ENCODE data around the gene GIT1.

GIT1 gene

DNA sequence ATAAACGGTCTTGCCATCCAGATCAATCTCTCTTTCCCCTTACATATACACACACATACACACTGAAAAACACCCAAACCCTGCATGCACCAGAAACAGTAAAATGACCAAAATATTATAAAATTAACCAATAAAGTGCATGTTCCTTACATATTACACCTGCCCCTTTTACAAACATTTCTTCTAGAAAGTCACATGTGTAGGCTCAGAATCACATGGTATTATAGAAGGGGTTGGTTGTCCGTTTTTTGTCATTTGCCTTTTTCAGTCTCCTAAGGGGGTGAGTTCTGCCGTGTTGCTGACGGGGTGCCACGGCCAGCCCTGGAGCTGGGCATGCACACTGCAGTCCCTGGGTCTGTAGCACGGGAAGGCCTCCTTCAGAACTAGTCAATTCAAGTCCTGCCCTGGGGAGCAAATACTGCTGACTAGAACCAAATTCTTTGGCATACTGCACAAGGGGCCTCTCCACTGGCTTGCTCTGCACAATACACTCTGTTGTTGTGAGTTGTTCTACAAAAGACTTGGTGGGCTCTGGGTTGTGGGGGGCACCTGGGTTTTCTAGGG lies 41.3 kb upstream of the GIT1 start:
- TF ChIP-seq ESRRG (CRISPR knock-in tag; IDR thresholded peaks at IDR 0.05) (no peak), ZFP3 (CRISPR knock-in tag; IDR thresholded peaks at IDR 0.05) (no peak), GLIS3 (CRISPR knock-in tag; IDR thresholded peaks at IDR 0.05) (no peak), TCF4 (CRISPR knock-in tag; IDR thresholded peaks at IDR 0.05; ENCODE audit: borderline replicate concordance) (no peak)
- TF ChIP-seq, protein P1, sequence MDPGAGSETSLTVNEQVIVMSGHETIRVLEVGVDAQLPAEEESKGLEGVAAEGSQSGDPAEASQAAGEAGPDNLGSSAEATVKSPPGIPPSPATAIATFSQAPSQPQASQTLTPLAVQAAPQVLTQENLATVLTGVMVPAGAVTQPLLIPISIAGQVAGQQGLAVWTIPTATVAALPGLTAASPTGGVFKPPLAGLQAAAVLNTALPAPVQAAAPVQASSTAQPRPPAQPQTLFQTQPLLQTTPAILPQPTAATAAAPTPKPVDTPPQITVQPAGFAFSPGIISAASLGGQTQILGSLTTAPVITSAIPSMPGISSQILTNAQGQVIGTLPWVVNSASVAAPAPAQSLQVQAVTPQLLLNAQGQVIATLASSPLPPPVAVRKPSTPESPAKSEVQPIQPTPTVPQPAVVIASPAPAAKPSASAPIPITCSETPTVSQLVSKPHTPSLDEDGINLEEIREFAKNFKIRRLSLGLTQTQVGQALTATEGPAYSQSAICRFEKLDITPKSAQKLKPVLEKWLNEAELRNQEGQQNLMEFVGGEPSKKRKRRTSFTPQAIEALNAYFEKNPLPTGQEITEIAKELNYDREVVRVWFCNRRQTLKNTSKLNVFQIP (CRISPR knock-in tag; IDR thresholded peaks at IDR 0.05; ENCODE audit: borderline replicate concordance, low read depth) = no peak
- TF ChIP-seq, protein P2, sequence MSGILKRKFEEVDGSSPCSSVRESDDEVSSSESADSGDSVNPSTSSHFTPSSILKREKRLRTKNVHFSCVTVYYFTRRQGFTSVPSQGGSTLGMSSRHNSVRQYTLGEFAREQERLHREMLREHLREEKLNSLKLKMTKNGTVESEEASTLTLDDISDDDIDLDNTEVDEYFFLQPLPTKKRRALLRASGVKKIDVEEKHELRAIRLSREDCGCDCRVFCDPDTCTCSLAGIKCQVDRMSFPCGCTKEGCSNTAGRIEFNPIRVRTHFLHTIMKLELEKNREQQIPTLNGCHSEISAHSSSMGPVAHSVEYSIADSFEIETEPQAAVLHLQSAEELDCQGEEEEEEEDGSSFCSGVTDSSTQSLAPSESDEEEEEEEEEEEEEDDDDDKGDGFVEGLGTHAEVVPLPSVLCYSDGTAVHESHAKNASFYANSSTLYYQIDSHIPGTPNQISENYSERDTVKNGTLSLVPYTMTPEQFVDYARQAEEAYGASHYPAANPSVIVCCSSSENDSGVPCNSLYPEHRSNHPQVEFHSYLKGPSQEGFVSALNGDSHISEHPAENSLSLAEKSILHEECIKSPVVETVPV (CRISPR knock-in tag; IDR thresholded peaks at IDR 0.05) = no peak
- ATAC-seq = no peak; the same call in 2 of the 3 replicates

DNA sequence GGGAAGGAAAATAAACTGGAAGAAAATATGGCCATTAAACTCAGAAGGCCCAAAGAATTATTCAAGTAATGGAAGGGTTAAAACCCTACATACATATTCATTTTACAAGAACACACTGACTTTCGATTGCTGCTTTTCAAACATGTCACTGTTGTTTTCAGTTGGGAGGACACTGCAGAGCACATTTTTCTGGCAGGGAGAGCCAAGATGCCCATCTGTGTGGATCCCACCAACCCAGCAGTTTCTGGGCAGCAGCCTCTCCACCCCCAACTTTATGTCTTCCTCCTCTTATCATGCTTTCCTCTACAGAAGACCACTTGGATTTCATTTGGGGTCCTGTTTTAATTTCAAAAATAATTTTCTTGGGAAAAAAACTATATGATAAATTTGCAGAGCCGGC lies 40.4 kb upstream of the GIT1 start:
- TF ChIP-seq CSDC2 (CRISPR knock-in tag; IDR thresholded peaks at IDR 0.05) (no peak), ZNF565 (CRISPR knock-in tag; conservative IDR thresholded peaks at IDR 0.05; ENCODE audit: low read depth) (no peak), BACH2 (CRISPR knock-in tag; IDR thresholded peaks at IDR 0.05; ENCODE audit: borderline replicate concordance) (no peak), ZNF8 (CRISPR knock-in tag; IDR thresholded peaks at IDR 0.05) (no peak), SNAI2 (CRISPR knock-in tag; IDR thresholded peaks at IDR 0.05) (no peak), OSR1 (CRISPR knock-in tag; IDR thresholded peaks at IDR 0.05) (no peak)
- TF ChIP-seq, protein P3, sequence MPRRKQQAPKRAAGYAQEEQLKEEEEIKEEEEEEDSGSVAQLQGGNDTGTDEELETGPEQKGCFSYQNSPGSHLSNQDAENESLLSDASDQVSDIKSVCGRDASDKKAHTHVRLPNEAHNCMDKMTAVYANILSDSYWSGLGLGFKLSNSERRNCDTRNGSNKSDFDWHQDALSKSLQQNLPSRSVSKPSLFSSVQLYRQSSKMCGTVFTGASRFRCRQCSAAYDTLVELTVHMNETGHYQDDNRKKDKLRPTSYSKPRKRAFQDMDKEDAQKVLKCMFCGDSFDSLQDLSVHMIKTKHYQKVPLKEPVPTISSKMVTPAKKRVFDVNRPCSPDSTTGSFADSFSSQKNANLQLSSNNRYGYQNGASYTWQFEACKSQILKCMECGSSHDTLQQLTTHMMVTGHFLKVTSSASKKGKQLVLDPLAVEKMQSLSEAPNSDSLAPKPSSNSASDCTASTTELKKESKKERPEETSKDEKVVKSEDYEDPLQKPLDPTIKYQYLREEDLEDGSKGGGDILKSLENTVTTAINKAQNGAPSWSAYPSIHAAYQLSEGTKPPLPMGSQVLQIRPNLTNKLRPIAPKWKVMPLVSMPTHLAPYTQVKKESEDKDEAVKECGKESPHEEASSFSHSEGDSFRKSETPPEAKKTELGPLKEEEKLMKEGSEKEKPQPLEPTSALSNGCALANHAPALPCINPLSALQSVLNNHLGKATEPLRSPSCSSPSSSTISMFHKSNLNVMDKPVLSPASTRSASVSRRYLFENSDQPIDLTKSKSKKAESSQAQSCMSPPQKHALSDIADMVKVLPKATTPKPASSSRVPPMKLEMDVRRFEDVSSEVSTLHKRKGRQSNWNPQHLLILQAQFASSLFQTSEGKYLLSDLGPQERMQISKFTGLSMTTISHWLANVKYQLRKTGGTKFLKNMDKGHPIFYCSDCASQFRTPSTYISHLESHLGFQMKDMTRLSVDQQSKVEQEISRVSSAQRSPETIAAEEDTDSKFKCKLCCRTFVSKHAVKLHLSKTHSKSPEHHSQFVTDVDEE (CRISPR knock-in tag; IDR thresholded peaks at IDR 0.05) = no peak
- TF ChIP-seq, protein P4, sequence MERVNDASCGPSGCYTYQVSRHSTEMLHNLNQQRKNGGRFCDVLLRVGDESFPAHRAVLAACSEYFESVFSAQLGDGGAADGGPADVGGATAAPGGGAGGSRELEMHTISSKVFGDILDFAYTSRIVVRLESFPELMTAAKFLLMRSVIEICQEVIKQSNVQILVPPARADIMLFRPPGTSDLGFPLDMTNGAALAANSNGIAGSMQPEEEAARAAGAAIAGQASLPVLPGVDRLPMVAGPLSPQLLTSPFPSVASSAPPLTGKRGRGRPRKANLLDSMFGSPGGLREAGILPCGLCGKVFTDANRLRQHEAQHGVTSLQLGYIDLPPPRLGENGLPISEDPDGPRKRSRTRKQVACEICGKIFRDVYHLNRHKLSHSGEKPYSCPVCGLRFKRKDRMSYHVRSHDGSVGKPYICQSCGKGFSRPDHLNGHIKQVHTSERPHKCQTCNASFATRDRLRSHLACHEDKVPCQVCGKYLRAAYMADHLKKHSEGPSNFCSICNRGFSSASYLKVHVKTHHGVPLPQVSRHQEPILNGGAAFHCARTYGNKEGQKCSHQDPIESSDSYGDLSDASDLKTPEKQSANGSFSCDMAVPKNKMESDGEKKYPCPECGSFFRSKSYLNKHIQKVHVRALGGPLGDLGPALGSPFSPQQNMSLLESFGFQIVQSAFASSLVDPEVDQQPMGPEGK (CRISPR knock-in tag; IDR thresholded peaks at IDR 0.05; ENCODE audit: borderline replicate concordance) = no peak
- ATAC-seq = no peak

DNA sequence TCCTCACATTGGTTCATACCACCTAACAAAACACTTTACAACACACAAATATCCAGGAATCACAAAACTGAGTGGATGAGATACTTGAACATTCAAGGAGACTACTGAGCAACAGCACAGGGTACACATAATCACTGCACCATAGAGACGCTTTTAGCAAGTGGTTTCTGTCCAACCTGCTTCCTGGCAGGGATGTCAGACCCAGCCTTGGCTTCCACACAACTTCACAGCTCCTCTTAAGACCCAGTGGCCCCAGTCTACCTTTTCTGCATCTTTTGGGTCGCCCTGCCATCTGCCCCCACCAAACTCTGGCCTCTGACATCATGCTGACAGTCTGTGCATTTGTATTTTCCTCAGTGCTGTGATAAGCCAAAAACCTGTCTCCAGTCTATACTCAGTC lies 39.2 kb upstream of the GIT1 start:
- TF ChIP-seq ZC3H10 (CRISPR knock-in tag; IDR thresholded peaks at IDR 0.05) (no peak), PPARA (CRISPR knock-in tag; IDR thresholded peaks at IDR 0.05; ENCODE audit: borderline replicate concordance) (no peak), ZNF70 (CRISPR knock-in tag; IDR thresholded peaks at IDR 0.05) (no peak), GLIS3 (CRISPR knock-in tag; IDR thresholded peaks at IDR 0.05) (no peak), BACH2 (CRISPR knock-in tag; IDR thresholded peaks at IDR 0.05; ENCODE audit: borderline replicate concordance) (no peak), ESRRG (CRISPR knock-in tag; IDR thresholded peaks at IDR 0.05) (no peak), ZFP3 (CRISPR knock-in tag; IDR thresholded peaks at IDR 0.05) (no peak), ZFP30 (CRISPR knock-in tag; IDR thresholded peaks at IDR 0.05) (no peak), RARB (CRISPR knock-in tag; IDR thresholded peaks at IDR 0.05) (no peak), OSR1 (CRISPR knock-in tag; IDR thresholded peaks at IDR 0.05) (no peak), ARNTL (CRISPR knock-in tag; IDR thresholded peaks at IDR 0.05; ENCODE audit: borderline replicate concordance, low read depth) (no peak), TOX (CRISPR knock-in tag; IDR thresholded peaks at IDR 0.05; ENCODE audit: borderline replicate concordance) (no peak), ZNF565 (CRISPR knock-in tag; conservative IDR thresholded peaks at IDR 0.05; ENCODE audit: low read depth) (no peak)
- TF ChIP-seq, protein P4 (CRISPR knock-in tag; IDR thresholded peaks at IDR 0.05; ENCODE audit: borderline replicate concordance) = no peak
- TF ChIP-seq, protein P3 (CRISPR knock-in tag; IDR thresholded peaks at IDR 0.05) = no peak
- ATAC-seq = no peak
